Amniotic stem cell (primary cell): ENCODE measurements around the gene ACSS3.
"Not testable (repeated sequence)": the region's sequence is repeated elsewhere in the genome, so short reads cannot be mapped to it uniquely, and the experiment has no call there.

Source experiments
- DNase-seq: peaks from one replicate; lab custom pipeline; 2025; lab: John Stamatoyannopoulos, UW

Gene ACSS3

DNA sequence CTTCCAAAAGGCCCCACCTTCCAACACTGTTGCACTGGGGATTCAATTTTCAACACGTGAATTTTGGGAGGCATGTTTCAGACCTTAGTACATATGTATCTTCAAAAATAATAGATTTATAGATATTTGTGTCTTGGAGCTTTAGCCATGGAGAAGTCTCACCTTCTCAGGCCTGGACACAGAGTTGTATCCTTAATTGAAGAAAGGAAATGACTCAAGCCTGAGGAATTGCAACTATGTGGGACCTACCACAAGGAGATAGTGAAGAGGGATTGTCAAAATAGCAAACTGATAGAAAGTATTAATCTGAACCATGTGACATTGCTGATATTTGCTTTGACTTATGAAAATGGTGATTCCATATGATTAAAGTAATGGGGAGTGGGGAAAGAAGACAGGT lies 89.8 kb downstream of the ACSS3 start:
- no peak for DNase-seq

DNA sequence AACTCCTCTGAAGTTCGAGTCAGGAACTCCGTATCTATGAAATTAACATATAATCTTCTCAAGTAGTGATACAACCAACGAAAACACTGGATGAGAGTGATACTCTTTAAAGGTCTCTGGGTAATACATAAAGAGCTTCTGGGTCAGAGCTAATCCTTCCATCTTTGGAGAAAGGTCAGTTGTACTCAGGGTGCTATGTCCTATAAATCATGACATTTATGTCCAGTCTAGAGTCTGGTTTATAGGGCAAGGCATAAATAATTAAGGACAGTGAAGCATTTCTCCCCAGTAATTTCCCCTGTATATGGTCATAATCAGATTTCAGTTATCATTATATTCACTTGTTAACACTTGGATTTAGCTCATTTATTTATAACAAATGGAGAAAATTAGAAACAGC lies 90.6 kb downstream of the ACSS3 start:
- DNase-seq: no peak

DNA sequence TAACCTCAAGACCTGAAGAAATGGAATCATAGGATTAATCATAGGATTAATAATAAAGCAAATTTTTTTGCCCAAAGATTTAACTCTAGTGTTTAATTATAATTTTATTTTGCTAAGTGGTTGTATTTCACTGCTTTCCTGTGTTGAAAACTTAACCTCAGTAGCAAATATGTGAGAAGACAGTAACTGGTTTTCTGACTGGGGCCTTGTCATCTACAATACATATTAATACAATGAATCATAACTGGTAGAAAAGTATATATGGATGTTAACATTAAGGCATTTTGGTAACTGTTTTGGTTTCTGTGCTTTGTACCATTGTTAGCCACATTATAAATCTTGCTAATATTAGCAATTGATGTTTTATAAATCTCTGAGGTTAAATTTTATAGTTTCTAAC lies 92.2 kb downstream of the ACSS3 start:
- no peak for DNase-seq

GRCh38 chr12:81172851-81173250 lies 95.0 kb downstream of the ACSS3 start:
- DNase-seq: no peak

DNA sequence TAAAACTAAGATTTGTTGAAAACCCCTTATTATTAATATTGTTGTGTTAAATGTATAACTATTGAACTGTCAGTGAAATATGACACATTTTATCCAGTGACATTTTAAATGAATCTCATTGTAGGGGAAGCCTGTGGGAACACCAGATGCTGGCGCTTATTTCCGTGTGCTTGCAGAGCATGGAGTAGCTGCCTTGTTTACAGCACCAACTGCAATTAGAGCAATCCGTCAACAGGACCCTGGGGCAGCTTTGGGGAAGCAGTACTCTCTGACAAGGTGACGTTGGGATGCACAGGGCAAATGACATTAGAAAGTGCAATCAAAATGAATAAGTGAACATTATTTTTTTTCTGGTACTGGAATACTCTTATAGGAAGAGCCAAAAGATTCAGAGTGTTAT lies 96.8 kb downstream of the ACSS3 start:
- no peak for DNase-seq

GRCh38 chr12:81176796-81177195 lies 98.9 kb downstream of the ACSS3 start:
- DNase-seq: no peak

DNA sequence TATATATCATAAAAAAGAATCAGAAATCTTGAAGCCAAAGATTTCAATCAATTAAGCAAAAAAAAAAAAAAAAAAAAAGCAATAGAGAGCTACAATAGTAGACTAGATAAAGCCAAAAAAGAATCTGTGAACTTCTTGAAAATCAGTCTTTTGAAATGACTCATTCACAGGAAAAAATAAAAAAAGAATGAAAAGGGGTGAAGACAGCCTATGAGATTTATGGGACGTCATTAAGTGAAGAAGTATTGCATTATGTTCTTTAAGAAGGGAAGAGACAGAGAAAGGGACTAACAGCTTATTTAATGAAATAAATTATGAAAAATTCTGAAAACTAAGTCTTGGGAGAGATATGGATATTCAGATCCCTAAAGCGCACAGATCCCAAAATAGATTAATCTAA lies 103.8 kb downstream of the ACSS3 start:
- no peak for DNase-seq

DNA sequence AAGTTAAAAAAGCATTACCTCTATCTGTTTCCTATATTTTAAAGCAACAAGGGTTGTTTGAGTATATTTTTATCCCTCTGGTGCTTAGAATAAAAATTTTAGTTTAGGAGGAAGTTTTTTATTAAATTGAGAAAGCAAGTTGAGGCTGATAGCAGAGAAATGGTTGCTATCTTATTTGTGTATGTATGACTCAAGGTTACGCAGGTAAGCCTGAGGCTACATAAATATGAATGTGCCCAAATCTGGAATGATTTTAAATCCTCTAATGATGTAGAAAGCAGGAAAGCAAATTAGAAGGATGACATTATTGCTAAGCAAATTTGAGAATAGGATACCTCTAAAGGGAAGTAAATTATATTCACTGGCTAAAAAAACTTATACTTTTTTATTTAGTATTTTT lies 109.8 kb downstream of the ACSS3 start:
- no peak for DNase-seq

DNA sequence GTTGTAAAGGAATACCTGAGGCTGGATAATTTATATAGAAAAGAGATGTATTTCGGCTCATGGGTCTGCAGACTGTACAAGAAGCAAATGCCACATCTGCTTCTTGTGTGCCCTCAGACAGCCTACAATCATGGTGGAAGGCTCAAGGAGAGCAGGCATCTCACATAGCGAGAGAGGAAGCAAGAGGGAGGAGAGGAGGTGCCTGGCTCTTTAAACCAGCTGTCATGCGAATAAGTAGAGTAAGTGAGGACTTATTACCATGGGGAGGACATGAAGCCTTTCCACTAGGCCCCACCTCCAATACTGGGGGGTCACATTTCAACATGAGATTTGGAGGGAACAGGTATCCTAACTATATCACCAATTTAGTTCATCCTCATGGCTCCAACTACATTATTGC lies 118.7 kb downstream of the ACSS3 start:
- DNase-seq: no peak

- DNase-seq: not testable (repeated sequence)
These were observed 122.7 kb downstream of the ACSS3 start for GRCh38 chr12:81200561-81200960.

- DNase-seq: no peak
These were observed 125.9 kb downstream of the ACSS3 start for GRCh38 chr12:81203671-81204204.

DNA sequence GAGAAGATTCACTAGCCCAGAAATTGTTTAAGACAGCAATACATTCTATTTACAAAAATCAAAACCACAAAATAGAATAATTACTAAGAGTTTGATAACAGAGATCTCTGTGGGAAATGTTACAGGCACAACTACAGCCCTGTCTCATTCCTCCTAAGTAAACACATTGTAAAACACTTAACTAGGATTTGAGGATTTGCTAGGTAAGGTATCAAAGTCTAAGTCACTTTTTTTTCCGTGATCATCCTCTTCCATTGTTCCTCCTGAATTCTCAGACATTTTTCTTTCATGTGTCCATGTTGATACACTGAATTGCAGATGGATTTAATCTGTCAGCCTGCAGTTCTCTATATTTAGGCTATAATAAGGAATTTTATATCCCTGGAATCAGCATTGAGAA lies 127.5 kb downstream of the ACSS3 start:
- no peak for DNase-seq

DNA sequence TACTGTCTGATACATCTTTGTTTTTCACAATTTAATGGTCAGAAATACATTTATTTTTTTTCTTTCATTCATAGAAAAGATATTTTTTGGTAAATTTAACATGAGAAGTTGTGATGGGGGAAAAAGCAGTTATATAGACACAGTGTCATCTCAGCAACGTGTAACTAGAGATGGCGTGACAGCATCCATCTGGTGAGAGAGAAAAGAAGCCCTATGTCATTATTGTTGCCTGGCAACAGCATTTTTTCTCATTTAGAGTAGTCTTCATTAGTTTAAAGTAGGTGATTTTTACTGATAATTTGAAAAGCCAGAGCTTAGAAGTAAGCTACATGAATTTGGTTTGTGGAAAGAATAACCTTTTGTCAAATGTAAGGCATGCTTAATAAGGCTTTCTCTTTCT lies 128.6 kb downstream of the ACSS3 start:
- no peak for DNase-seq

- DNase-seq: no peak
These were observed 129.3 kb downstream of the ACSS3 start for GRCh38 chr12:81207173-81207572.

DNA sequence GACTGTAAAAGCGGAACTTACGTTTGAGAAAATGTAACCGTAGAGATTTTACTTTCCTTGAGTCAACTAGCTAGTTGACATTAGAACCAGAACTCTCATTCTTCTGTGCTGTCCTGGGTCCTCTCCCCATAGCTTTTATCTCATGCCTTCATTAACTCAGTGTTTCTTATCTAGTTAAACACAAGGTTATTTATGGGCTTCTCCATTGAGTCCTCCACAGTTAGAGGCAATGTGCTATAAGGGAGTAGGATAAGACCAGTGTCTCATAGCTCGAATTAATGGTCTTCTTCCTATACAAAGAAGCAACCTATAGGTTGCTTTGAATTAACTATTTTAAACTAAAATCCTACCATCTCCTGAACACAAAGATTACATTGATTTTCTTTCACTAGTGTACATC lies 129.8 kb downstream of the ACSS3 start:
- no peak for DNase-seq

GRCh38 chr12:81208187-81208911 lies 130.5 kb downstream of the ACSS3 start:
- DNase-seq: no peak

DNA sequence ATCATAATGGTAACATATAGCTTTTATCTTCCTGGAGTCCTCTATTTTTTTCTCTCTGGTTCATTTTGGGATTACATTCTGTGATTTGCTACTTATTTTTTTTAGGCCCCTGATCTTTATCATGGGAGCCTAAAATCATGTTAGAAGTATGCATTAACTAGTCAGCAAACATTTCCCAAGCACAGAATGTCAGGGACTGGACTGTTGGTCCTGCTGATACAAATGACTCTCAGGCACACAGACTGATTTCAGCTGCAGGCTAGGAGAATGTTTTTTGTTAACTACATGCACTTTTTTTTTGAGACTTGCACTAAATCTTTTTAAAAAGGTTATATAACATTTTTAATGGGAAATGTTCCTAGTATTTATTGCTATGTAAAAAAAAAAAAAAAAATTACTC lies 131.1 kb downstream of the ACSS3 start:
- DNase-seq: peak; percentile 8

GRCh38 chr12:81209772-81210225 lies 131.9 kb downstream of the ACSS3 start:
- DNase-seq: not testable (repeated sequence)

- DNase-seq: no peak
These were observed 133.4 kb downstream of the ACSS3 start for GRCh38 chr12:81211306-81211705.

- DNase-seq: no peak
These were observed 135.3 kb downstream of the ACSS3 start for GRCh38 chr12:81212996-81213696.

GRCh38 chr12:81216739-81217138 lies 138.9 kb downstream of the ACSS3 start:
- DNase-seq: no peak

- DNase-seq: no peak
These were observed 143.8 kb downstream of the ACSS3 start for GRCh38 chr12:81221681-81222080.

DNA sequence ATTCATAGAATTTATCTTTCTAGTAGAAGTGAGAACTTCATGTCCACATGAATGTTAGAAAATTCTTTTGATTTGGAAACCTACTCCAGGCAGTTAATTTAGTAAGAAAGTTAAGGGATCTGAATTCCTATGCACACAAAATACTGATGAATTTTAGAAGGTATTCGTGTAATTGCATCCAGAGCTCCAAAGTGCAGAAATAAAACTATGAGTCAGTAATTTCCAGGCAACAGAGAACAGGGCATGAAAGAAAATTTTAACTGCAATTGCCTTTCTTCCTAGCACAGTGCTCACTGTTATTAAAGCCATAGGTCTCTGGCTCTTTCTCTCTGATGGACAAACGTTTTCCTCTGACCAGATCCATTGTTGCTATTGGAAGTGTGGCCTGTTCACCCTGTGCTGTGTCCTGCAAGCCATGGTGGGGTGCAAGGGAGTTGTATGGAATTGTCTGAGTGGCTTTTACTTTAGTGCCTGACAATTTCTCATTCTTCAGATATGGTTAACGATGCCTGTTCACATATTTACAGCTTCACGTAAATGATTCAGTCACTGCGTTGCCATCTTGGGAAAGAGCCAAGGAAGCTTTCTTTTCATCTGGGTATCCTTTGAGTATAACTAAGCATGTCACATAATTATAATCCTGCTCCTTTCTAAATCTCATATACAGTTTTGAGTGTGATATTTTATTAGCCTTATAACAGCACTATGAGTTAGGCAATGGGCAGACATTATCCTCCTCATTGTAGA lies 145.1 kb downstream of the ACSS3 start:
- DNase-seq: no peak
